Peyer's patch (tissue), 4 donors: Measurements from ENCODE around the gene NPTX2. TPM values are rescaled to one million over a fixed set of nuclear protein-coding genes. Genes with fewer than 3 reads are reported as not detected.

Experiments used
- DNase-seq, 3 donors: peaks; one replicate each; pipeline ENCODE4 v3.0.0-alpha.2; 2017 to 2019
- H3K27ac ChIP-seq, 4 donors: fragments of 200-600 bp; sonication (generic); one replicate each; pipeline ENCODE4 v1.5.1; 2016 to 2019
- H3K27me3 ChIP-seq, 2 donors: fragments of 200-600 bp; sonication (generic); one replicate each; pipeline ENCODE4 v1.5.1; 2019
- H3K36me3 ChIP-seq, 3 donors: fragments of 200-600 bp; sonication (generic); one replicate each; pipeline ENCODE4 v1.5.1; 2016 to 2019
- H3K4me1 ChIP-seq, 4 donors: fragments of 200-600 bp; sonication (generic); one replicate each; pipeline ENCODE4 v1.5.1; 2016 to 2019
- H3K4me3 ChIP-seq, 4 donors: fragments of 200-600 bp; sonication (generic); 1 replicate in 3 of 4; 2 replicates in 1 of 4; pipeline ENCODE4 v1.5.1; 2016 to 2019; ENCODE audit warnings: mild to moderate bottlenecking in 1 of 4
- H3K9me3 ChIP-seq, 4 donors: fragments of 200-600 bp; sonication (generic); one replicate each; pipeline ENCODE4 v1.5.1; 2016 to 2019; ENCODE audit warnings: mild to moderate bottlenecking in 1 of 4
- POLR2A ChIP-seq, 2 donors: fragments of 450-650 bp; IDR thresholded peaks; one replicate each; pipeline ENCODE4 v1.5.1; 2017; ENCODE audit warnings: antibody characterized with exemption in 2 of 2, mild to moderate bottlenecking in 2 of 2, moderate library complexity in 2 of 2
- total RNA-seq, 4 donors: library from RNA; depleted of rRNA; stranded (reverse); fragments of >200 nt; gene quantifications; one replicate each; pipeline ENCODE4 v1.1.0, GENCODE V29; 2016
- TF ChIP-seq, protein P1 (sequence below), 6 experiments: fragments of 450-650 bp in 4 of 6; fragments of 200-600 bp in 2 of 6; sonication (generic) in 1 of 6; IDR thresholded peaks; one replicate each; pipeline ENCODE4 v1.5.1; 2017 to 2019; ENCODE audit warnings: antibody characterized with exemption in 6 of 6, mild to moderate bottlenecking in 3 of 6, moderate library complexity in 1 of 6

The NPTX2 gene
- total RNA-seq, 4 donors from 2014 or later, result 0.94 to 4.2 (median 3.9) TPM

GRCh38 chr7:98647326-98647725 lies 30.2 kb downstream of the NPTX2 start:
- Histone ChIP-seq H3K4me1 (no peaks in the 10 kb centered on the region), H3K36me3 (no peaks in the 10 kb centered on the region), H3K4me3 (no peak overlapping the region), H3K27ac (no peak overlapping the region), H3K9me3 (no peaks in the 10 kb centered on the region), H3K27me3 (no peaks in the 10 kb centered on the region)
- no peak for DNase-seq
- TF ChIP-seq, protein P1, sequence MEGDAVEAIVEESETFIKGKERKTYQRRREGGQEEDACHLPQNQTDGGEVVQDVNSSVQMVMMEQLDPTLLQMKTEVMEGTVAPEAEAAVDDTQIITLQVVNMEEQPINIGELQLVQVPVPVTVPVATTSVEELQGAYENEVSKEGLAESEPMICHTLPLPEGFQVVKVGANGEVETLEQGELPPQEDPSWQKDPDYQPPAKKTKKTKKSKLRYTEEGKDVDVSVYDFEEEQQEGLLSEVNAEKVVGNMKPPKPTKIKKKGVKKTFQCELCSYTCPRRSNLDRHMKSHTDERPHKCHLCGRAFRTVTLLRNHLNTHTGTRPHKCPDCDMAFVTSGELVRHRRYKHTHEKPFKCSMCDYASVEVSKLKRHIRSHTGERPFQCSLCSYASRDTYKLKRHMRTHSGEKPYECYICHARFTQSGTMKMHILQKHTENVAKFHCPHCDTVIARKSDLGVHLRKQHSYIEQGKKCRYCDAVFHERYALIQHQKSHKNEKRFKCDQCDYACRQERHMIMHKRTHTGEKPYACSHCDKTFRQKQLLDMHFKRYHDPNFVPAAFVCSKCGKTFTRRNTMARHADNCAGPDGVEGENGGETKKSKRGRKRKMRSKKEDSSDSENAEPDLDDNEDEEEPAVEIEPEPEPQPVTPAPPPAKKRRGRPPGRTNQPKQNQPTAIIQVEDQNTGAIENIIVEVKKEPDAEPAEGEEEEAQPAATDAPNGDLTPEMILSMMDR (IDR thresholded peaks at IDR 0.05), result no peak
- TF ChIP-seq POLR2A (IDR thresholded peaks at IDR 0.05), result no peak

DNA sequence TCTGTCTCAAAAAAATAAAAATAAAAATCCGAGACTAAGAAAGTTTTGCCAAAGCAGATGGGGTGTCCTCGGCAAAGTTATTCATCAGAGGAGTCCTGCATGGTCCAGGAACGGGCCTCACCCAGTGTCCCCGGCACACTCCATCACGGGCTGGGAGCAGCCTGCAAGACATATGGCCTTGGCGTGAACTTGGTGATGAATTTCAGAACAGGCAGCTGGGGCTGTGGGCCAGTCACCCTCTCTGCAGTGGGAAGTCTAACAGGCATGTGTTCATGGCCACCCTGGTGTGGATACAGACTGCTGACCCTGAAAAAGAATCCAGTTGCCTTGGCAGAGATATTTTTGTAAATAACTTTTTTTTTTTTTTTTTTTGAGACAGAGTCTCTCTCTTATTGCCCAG lies 34.7 kb downstream of the NPTX2 start:
- no peak overlapping the region for H3K27ac ChIP-seq
- no peak for DNase-seq
- no peaks in the 10 kb centered on the region for H3K9me3 ChIP-seq
- no peaks in the 10 kb centered on the region for H3K4me1 ChIP-seq
- no peak overlapping the region for H3K4me3 ChIP-seq
- H3K27me3 ChIP-seq, result no peaks in the 10 kb centered on the region
- H3K36me3 ChIP-seq, result no peaks in the 10 kb centered on the region
- TF ChIP-seq POLR2A (IDR thresholded peaks at IDR 0.05), result no peak
- TF ChIP-seq, protein P1 (IDR thresholded peaks at IDR 0.05), result no peak

GRCh38 chr7:98653601-98654310 lies 36.7 kb downstream of the NPTX2 start:
- H3K27me3 ChIP-seq, result no peaks in the 10 kb centered on the region
- no peaks in the 10 kb centered on the region for H3K9me3 ChIP-seq
- TF ChIP-seq, protein P1 (IDR thresholded peaks at IDR 0.05), result no peak
- no peak for TF ChIP-seq POLR2A (IDR thresholded peaks at IDR 0.05)
- H3K36me3 ChIP-seq, result no peaks in the 10 kb centered on the region
- H3K4me1 ChIP-seq, result no peaks in the 10 kb centered on the region
- H3K4me3 ChIP-seq, result no peak overlapping the region
- no peak overlapping the region for H3K27ac ChIP-seq
- DNase-seq, result no peak

GRCh38 chr7:98654524-98655272 lies 37.6 kb downstream of the NPTX2 start:
- H3K27ac ChIP-seq, result no peak overlapping the region
- no peak overlapping the region for H3K4me3 ChIP-seq
- H3K36me3 ChIP-seq, result no peaks in the 10 kb centered on the region
- H3K4me1 ChIP-seq, result no peaks in the 10 kb centered on the region
- no peaks in the 10 kb centered on the region for H3K9me3 ChIP-seq
- TF ChIP-seq, protein P1 (IDR thresholded peaks at IDR 0.05), result no peak
- TF ChIP-seq POLR2A (IDR thresholded peaks at IDR 0.05), result no peak
- DNase-seq, result no peak
- no peaks in the 10 kb centered on the region for H3K27me3 ChIP-seq

DNA sequence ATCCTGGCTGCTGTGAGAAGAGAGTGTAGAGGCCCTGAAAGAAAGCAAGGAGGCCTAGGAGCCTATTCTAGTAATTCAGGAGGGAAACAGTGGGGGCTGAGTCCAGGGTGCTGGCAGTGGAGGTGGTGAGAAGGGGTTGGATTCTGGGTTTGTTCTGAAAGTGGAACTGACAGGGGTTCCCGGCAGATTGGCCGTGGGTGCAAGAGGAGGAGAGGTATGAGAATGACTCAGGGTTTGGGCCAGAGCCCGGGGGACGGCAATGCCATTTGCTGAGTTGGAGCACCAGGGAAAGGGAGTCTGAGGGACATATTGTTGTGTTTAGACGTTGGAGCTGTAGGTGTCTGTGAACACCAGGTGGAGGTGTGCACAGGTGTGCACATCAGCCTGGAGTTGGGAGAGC lies 38.5 kb downstream of the NPTX2 start:
- Histone ChIP-seq H3K27me3 (no peaks in the 10 kb centered on the region), H3K4me1 (no peaks in the 10 kb centered on the region), H3K27ac (no peak overlapping the region), H3K36me3 (no peaks in the 10 kb centered on the region), H3K9me3 (no peaks in the 10 kb centered on the region), H3K4me3 (no peak overlapping the region)
- no peak for DNase-seq
- TF ChIP-seq, protein P1 (IDR thresholded peaks at IDR 0.05), result no peak
- no peak for TF ChIP-seq POLR2A (IDR thresholded peaks at IDR 0.05)
